ENCODE measurements around the gene TUT1.

- TF ChIP-seq CTCF (conservative IDR thresholded peaks at IDR 0.05; ENCODE audit: low read length) (no peak), EZH2phosphoT487 (IDR thresholded peaks at IDR 0.05; ENCODE audit: borderline replicate concordance, low read depth, low read length) (no peak)
Measured at GRCh38 chr11:62575156-62575555, 16.2 kb downstream of the TUT1 start.

Data from OCI-LY7 (cell line).